C4-2B (cell line): ENCODE data around the gene XRRA1.
"Not testable (repeated sequence)": the region's sequence is repeated elsewhere in the genome, so short reads cannot be mapped to it uniquely, and the experiment has no call there.

Experiments used
- H3K27ac ChIP-seq: fragments of 450-650 bp; 2 replicates; pipeline ENCODE4 v1.5.1; 2017
- ZFX ChIP-seq: fragments of 450-650 bp; IDR thresholded peaks from 2 replicates; pipeline ENCODE4 v1.6.1; 2017
- TF ChIP-seq, protein P1 (sequence below): fragments of 450-650 bp; conservative IDR thresholded peaks from 2 replicates; pipeline ENCODE4 v1.5.1; 2017; ENCODE audit warnings: mild to moderate bottlenecking

The XRRA1 gene, protein sequence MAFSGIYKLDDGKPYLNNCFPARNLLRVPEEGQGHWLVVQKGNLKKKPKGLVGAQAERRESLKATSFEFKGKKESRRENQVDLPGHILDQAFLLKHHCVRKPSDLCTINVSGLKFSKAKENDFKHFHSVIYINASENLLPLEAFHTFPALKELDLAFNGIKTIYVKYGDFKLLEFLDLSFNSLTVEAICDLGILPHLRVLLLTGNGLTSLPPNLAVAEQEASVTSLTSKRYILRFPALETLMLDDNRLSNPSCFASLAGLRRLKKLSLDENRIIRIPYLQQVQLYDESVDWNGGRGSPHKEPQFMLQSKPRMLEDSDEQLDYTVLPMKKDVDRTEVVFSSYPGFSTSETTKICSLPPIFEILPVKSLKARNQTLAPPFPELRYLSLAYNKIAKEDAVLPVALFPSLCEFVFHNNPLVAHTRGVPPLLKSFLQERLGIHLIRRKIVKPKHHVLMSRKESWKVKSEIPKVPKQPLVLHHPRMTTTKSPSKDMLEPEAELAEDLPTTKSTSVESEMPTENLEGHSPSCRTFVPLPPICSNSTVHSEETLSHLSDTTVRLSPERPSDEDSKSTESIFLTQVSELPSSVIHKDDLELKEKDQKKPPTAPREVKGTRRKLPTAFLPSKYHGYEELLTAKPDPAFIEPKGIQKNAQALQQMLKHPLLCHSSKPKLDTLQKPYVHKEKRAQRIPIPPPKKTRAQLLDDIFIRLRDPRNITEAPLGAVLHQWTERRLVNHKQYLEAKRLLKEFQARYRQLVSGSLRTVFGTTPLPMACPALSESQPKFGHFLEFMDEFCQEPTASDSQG

DNA sequence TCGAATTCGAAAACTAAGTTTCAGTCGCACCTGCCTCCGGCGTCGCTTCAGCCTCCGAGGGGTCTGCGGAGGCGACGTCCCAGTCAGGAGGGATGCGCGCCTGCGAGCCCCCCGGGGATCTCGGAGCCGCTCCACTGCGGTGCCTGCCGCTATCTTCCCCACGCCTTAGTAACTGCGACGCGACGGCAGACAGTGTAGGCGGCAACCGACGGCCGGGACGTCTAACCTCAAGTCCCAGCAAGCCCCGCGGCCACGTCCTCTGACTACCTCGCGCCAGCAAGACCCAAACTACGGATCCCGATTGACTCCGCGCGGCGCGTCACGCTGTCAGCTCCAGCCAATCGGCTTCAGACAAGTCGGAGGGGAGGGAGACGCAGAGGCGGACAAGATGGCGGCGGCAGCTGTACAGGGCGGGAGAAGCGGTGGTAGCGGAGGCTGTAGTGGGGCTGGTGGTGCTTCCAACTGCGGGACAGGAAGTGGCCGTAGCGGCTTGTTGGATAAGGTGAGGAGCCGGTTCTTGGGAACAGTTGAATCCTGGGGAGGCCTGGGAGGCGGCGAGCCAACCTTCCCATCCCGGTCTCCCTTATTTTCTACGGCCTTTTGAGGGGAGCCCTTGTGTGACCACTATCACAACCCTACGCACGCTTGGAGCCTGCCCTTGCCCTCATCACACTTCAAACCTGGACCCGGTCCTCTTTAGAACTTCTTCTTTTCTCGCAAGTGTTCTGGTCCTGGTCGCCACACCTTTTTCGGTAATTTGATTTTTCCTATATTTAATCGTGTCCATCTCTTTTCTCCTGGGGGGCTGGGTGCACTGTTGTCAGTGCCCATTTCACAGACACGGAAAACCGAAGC is at the start of gene XRRA1, which contains the start of gene SPCS2:
Gene XRRA1 (minus strand): TSS at position 194 of the 855 bp plus-strand sequence. CDS start 8,213 bp downstream, outside the sequence.
Gene SPCS2 (plus strand): TSS at position 369 of the 855 bp plus-strand sequence. CDS start 20 bp downstream, at position 389.
- H3K27ac ChIP-seq = peak within 1 kb of the TSS; percentile 93
- no peak for TF ChIP-seq ZFX
- TF ChIP-seq, protein P1, sequence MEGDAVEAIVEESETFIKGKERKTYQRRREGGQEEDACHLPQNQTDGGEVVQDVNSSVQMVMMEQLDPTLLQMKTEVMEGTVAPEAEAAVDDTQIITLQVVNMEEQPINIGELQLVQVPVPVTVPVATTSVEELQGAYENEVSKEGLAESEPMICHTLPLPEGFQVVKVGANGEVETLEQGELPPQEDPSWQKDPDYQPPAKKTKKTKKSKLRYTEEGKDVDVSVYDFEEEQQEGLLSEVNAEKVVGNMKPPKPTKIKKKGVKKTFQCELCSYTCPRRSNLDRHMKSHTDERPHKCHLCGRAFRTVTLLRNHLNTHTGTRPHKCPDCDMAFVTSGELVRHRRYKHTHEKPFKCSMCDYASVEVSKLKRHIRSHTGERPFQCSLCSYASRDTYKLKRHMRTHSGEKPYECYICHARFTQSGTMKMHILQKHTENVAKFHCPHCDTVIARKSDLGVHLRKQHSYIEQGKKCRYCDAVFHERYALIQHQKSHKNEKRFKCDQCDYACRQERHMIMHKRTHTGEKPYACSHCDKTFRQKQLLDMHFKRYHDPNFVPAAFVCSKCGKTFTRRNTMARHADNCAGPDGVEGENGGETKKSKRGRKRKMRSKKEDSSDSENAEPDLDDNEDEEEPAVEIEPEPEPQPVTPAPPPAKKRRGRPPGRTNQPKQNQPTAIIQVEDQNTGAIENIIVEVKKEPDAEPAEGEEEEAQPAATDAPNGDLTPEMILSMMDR = no peak

DNA sequence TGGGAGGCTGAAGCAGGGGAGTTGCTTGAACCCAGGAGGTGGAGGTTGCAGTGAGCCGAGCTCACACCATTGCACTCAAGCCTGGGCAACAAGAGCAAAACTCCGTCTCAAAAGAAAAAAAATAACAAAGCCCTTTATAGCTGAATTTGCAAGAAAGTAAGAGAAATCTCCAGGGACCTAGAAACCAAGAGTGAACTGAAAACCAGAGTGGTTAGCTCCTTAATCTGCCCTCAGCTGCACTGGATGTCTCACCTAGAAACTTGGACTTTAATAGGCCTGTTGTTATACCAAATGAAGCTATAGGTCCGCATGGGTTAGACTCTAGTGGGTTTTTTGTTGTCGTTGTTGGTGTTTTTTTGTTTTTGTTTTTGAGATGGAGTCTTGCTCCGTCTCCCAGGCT is 44.0 kb upstream of the XRRA1 start:
- H3K27ac ChIP-seq = no peak overlapping the region
- TF ChIP-seq ZFX = no peak
- TF ChIP-seq, protein P1 = no peak

DNA sequence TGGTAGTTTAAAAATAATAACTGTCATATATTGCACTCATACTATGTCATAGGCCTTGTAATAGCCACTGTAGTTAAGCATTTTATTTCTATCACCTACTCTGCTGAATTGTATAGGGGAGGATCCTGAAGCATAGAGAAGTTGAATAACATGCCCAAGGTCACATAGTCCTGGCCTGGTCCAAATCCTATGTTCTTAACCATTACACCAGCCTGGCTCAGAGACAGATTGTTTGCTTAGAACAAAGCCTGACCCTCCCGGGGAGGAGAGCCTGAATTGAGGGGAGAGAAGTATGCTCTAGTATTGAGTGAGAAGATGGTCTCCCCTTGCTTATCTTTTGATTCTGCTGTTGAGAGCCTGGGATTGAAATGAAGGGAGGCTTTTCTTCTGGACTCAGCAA is 42.0 kb upstream of the XRRA1 start:
- TF ChIP-seq ZFX = no peak
- TF ChIP-seq, protein P1 = no peak
- no peak overlapping the region for H3K27ac ChIP-seq

DNA sequence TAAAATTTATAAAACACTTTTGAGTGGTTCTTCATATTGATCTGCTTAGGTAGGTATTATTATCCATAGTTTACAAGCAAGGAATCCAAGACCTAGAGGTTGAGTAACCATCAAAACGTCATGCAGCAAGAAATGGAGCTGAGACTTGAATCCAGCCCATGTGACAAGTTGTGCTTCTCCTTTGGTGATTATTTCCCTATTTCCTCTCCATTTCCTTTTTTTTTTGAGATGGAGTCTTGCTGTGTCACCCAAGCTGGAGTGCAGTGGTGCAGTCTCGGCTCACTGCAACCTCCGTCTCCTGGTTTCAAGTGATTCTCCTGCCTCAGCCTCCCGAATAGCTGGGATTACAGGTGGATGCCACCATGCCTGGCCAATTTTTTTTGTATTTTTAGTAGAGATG is 41.3 kb upstream of the XRRA1 start:
- H3K27ac ChIP-seq = not testable (repeated sequence)

DNA sequence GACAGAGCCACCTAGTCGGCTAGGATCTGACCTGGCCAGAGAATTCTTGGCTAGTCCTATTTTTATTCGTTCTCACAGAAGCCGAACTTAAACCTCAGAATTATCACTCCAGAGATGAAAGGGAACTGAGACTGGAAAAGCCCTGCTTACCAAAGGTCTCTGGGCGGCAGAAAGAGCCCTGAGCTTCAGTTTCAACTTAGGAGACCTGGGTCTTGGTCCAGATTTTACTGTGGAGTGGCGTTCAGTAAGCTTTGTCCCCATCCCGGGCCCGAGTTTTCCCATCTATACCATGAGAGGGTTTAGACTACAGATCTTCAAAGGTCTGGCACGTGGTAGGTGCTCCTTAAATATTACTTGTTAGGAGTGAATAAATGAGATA is 40.4 kb upstream of the XRRA1 start:
- TF ChIP-seq, protein P1 = no peak
- TF ChIP-seq ZFX = no peak
- H3K27ac ChIP-seq = peak overlapping the region; percentile 79

DNA sequence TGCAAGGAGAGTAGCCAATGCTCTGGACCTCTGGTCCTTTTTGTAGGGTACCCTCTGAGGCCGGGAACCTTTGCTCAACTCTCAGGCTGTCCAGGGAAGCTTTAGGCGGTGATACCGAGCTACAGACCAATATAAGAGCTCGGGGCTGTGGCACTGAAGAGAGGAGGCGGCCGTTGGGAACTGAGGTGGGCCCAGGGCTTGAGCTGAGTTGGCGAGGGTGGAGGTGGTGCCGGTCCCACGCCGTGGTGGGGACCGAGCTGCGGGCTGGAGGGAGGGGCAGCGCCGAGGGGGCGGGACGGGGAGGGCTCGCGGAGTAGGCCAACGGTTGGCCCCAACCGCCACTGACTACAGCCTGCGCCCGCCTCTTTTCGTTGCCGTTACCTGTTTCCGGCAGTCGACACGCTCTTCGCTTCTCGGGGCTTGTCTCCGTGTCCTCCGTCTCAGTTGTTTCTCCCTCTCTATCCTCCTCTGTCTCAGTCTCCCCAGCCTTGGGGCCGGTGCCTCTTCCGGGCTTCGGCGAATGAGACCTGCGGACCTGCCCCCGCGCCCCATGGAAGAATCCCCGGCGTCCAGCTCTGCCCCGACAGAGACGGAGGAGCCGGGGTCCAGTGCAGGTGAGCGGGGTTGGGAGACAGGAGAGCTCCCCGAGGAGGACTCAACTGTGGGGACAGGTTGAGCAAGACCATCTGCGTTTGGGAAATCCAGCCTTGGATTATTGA is 39.8 kb upstream of the XRRA1 start, which contains the start of gene NEU3:
Gene NEU3 (plus strand): TSS at position 393 of the 719 bp plus-strand sequence. CDS start 128 bp downstream, at position 521.
- H3K27ac ChIP-seq = peak within 1 kb of the TSS; percentile 79
- TF ChIP-seq, protein P1 = no peak
- no peak for TF ChIP-seq ZFX

DNA sequence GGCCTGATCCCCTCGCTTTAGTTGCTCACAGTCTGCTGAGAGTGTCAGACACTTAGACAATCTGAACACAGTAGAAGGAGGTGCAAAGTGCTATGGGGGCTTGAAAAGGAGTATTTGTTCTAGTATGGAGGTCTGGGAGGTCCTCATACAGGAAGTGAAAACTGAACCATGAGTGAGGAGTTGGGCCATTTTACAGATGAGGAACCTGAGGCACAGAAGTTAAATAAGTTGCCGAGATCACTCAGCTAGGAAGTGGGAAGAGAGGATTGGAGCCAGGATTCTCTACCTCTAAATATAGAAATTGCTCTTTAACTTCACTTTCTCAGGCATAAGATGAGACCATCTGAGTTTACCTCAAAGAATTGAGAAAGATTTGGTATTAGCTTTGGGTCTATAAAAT is 35.8 kb upstream of the XRRA1 start:
- TF ChIP-seq ZFX = no peak
- TF ChIP-seq, protein P1 = no peak
- H3K27ac ChIP-seq = peak overlapping the region; percentile 54; the same call in 1 of the 2 replicates
